Measurements from ENCODE around the gene ARMC8.

The ARMC8 gene

DNA sequence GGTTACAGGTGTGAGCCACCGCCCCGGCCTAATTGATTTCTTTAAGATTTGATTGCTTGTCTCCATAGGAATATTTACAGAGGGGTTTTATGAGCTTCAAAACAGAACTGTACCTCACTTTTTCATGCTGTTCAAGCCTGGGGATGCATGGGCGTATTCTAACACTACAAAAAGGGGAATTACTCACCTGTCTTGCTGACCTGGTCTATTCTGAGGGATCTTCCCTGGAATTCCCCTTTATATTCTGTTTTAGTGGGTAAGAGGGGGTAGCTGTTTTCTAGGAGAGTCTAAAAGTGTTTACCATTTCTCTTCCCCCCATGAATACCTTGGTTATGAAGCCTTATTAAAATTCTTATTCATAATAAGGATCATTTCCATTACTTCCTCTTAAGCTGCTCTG lies 94.5 kb downstream of the ARMC8 start:
- in situ Hi-C loops (cut with MboI; ENCODE audit: low pct_unique_long_range_greater_than_20kb, low sequenced_read_pairs, unreplicated experiment) = no loop called here
- no peak for TF ChIP-seq CTCF (IDR thresholded peaks at IDR 0.05; ENCODE audit: extremely low read depth, insufficient read depth, missing control alignments)
- DNase-seq (ENCODE audit: low spot score) = no peak

DNA sequence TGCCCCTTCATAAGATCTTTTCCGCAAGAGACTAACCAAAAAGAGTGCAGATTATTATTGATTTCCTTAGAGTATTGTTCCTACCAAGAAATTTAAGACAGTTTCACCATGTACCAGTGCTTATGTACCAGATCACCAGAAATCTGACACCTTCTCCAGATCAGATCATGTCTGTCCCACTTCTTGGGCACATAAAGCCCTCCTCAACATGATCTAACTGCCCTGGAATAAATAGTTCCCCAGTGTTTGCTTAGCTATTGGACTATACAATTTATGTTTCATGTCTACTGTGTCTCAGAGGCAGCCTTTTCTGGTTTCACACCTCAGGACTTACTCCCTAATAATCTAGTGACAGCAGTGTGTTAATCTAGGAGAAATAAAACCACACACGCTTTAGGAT lies 95.7 kb downstream of the ARMC8 start:
- in situ Hi-C loops (cut with MboI; ENCODE audit: low pct_unique_long_range_greater_than_20kb, low sequenced_read_pairs, unreplicated experiment) = no loop called here
- no peak for TF ChIP-seq CTCF (IDR thresholded peaks at IDR 0.05; ENCODE audit: extremely low read depth, insufficient read depth, missing control alignments)
- DNase-seq (ENCODE audit: low spot score) = no peak

GRCh38 chr3:138284079-138284478 lies 97.0 kb downstream of the ARMC8 start:
- in situ Hi-C loops (cut with MboI; ENCODE audit: low pct_unique_long_range_greater_than_20kb, low sequenced_read_pairs, unreplicated experiment) = no loop called here
- DNase-seq (ENCODE audit: low spot score) = no peak
- TF ChIP-seq CTCF (IDR thresholded peaks at IDR 0.05; ENCODE audit: extremely low read depth, insufficient read depth, missing control alignments) = no peak

GRCh38 chr3:138284957-138285477 lies 97.9 kb downstream of the ARMC8 start:
- TF ChIP-seq CTCF (IDR thresholded peaks at IDR 0.05; ENCODE audit: extremely low read depth, insufficient read depth, missing control alignments) = peak; percentile 28
- no peak for DNase-seq (ENCODE audit: low spot score)

GRCh38 chr3:138289260-138289659 lies 102.2 kb downstream of the ARMC8 start:
- TF ChIP-seq CTCF (IDR thresholded peaks at IDR 0.05; ENCODE audit: extremely low read depth, insufficient read depth, missing control alignments) = no peak
- DNase-seq (ENCODE audit: low spot score) = no peak
- in situ Hi-C loops (cut with MboI; ENCODE audit: low pct_unique_long_range_greater_than_20kb, low sequenced_read_pairs, unreplicated experiment) = no loop called here

More at GRCh38 chr3:138284957-138285477, 97.9 kb downstream of the ARMC8 start:
- in situ Hi-C loops (cut with MboI; ENCODE audit: low pct_unique_long_range_greater_than_20kb, low sequenced_read_pairs, unreplicated experiment) = no loop called here

DNA sequence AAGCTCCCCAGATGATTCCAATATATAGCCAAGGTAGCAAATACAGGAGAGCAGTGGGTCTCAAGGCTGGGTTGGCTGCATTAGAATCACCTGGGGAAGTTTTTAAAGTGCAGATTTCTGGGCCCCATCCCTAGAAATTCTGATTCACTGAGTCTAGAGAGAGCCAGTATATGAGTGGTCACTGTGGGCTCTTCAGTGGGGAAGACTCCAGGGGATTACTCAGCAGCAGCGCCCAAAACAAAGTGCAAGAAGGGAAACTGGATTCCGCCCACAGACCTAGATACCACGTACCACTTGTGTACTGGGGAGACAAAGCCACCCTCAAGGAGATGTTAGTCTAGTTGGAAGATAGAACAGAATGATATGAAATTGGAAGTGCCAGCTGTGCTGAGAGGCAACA lies 102.6 kb downstream of the ARMC8 start:
- in situ Hi-C loops (cut with MboI; ENCODE audit: low pct_unique_long_range_greater_than_20kb, low sequenced_read_pairs, unreplicated experiment) = no loop called here
- no peak for DNase-seq (ENCODE audit: low spot score)
- no peak for TF ChIP-seq CTCF (IDR thresholded peaks at IDR 0.05; ENCODE audit: extremely low read depth, insufficient read depth, missing control alignments)

DNA sequence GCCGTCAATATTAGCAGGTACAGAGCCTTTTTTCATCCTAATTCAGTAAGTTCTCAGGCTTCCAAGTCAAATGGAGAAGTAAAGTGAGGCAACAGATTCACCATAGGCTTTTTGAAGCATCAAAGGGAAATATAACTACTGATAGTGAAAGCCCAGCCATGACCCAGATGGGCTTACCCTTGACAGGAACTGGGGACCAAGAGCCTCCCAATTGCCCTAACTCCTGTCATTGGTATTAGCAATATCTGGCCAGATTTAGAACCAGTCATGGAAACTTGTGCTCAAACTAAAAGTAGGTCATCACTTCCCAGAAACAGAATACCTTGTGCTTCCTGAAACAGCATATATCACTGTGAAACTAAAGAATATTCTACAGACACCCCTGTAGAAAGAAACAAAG lies 109.5 kb downstream of the ARMC8 start:
- no peak for TF ChIP-seq CTCF (IDR thresholded peaks at IDR 0.05; ENCODE audit: extremely low read depth, insufficient read depth, missing control alignments)
- in situ Hi-C loops (cut with MboI; ENCODE audit: low pct_unique_long_range_greater_than_20kb, low sequenced_read_pairs, unreplicated experiment) = no loop called here
- peak; percentile 12 for DNase-seq (ENCODE audit: low spot score)
